SU-DHL-6 (cell line): ENCODE measurements around the gene AHRR.

Source experiments
- CTCF ChIP-seq: fragments of 200-600 bp; sonication (generic); IDR thresholded peaks from one replicate; pipeline ENCODE4 v1.5.1; 2017; ENCODE audit warnings: antibody characterized with exemption, mild to moderate bottlenecking, low read length, moderate library complexity; ENCODE audit not compliant: insufficient read depth, poor library complexity, severe bottlenecking
- EZH2phosphoT487 ChIP-seq: fragments of 200-600 bp; sonication (generic), shearing (Covaris generic); conservative IDR thresholded peaks from 2 replicates; pipeline ENCODE4 v1.6.1; 2018; ENCODE audit warnings: mild to moderate bottlenecking, antibody characterized with exemption, low read length, moderate library complexity, mixed read lengths

GRCh38 chr5:347712-348284 is 26.3 kb downstream of the AHRR start:
- TF ChIP-seq EZH2phosphoT487 (no peak), CTCF (no peak)
